Measurements from ENCODE around the gene CDC42BPG.

Gene CDC42BPG

GRCh38 chr11:64844330-64845128, at the start of gene CDC42BPG:
CDC42BPG (minus strand) TSS chr11:64844653; CDS start chr11:64844569, 84 bp downstream.
- H3K27ac ChIP-seq (ENCODE audit: low read length): no peak within 1 kb of the TSS
- H3K27me3 ChIP-seq (ENCODE audit: insufficient read depth, low read length): peaks cover 5% of the 10 kb centered on the region; the same call in 1 of the 2 replicates
- H3K36me3 ChIP-seq (ENCODE audit: insufficient read depth, low read depth, low read length): peaks cover 6% of the 10 kb centered on the region
- peak within 1 kb of the TSS; percentile 67 for H3K9ac ChIP-seq (ENCODE audit: low read depth, low read length)
- H3K4me3 ChIP-seq (ENCODE audit: low read length): peak within 1 kb of the TSS; percentile 68
- no peaks in the 10 kb centered on the region for H3K9me3 ChIP-seq (ENCODE audit: insufficient read depth, low read depth, low read length)
- peaks cover 11% of the 10 kb centered on the region for H3K4me1 ChIP-seq (ENCODE audit: insufficient read depth, low read length)

GRCh38 chr11:64893194-64894069, 49.0 kb upstream of the CDC42BPG start:
- H3K9ac ChIP-seq (ENCODE audit: low read depth, low read length): no peak overlapping the region; the same call in 1 of the 2 replicates
- H3K27ac ChIP-seq (ENCODE audit: low read length): no peak overlapping the region
- no peaks in the 10 kb centered on the region for H3K4me1 ChIP-seq (ENCODE audit: insufficient read depth, low read length)
- H3K36me3 ChIP-seq (ENCODE audit: insufficient read depth, low read depth, low read length): peaks cover 9% of the 10 kb centered on the region; the same call in 1 of the 2 replicates
- H3K4me3 ChIP-seq (ENCODE audit: low read length): no peak overlapping the region
- no peaks in the 10 kb centered on the region for H3K9me3 ChIP-seq (ENCODE audit: insufficient read depth, low read depth, low read length)
- no peaks in the 10 kb centered on the region for H3K27me3 ChIP-seq (ENCODE audit: insufficient read depth, low read length)

GRCh38 chr11:64892838-64893193, 48.4 kb upstream of the CDC42BPG start:
- H3K9me3 ChIP-seq (ENCODE audit: insufficient read depth, low read depth, low read length): no peaks in the 10 kb centered on the region
- H3K27me3 ChIP-seq (ENCODE audit: insufficient read depth, low read length): no peaks in the 10 kb centered on the region
- no peak overlapping the region for H3K27ac ChIP-seq (ENCODE audit: low read length)
- peaks cover 3% of the 10 kb centered on the region; the same call in 1 of the 2 replicates for H3K4me1 ChIP-seq (ENCODE audit: insufficient read depth, low read length)
- H3K36me3 ChIP-seq (ENCODE audit: insufficient read depth, low read depth, low read length): peaks cover 9% of the 10 kb centered on the region; the same call in 1 of the 2 replicates
- no peak overlapping the region for H3K4me3 ChIP-seq (ENCODE audit: low read length)
- no peak overlapping the region for H3K9ac ChIP-seq (ENCODE audit: low read depth, low read length)

GRCh38 chr11:64892411-64892831, 48.0 kb upstream of the CDC42BPG start:
- Histone ChIP-seq H3K4me3 (ENCODE audit: low read length) (no peak overlapping the region), H3K9me3 (ENCODE audit: insufficient read depth, low read depth, low read length) (no peaks in the 10 kb centered on the region), H3K9ac (ENCODE audit: low read depth, low read length) (no peak overlapping the region), H3K36me3 (ENCODE audit: insufficient read depth, low read depth, low read length) (peaks cover 5% of the 10 kb centered on the region; the same call in 1 of the 2 replicates), H3K27ac (ENCODE audit: low read length) (no peak overlapping the region), H3K27me3 (ENCODE audit: insufficient read depth, low read length) (no peaks in the 10 kb centered on the region), H3K4me1 (ENCODE audit: insufficient read depth, low read length) (peaks cover 3% of the 10 kb centered on the region; the same call in 1 of the 2 replicates)

- H3K36me3 ChIP-seq (ENCODE audit: insufficient read depth, low read depth, low read length): no peaks in the 10 kb centered on the region
- no peaks in the 10 kb centered on the region for H3K27me3 ChIP-seq (ENCODE audit: insufficient read depth, low read length)
- H3K9ac ChIP-seq (ENCODE audit: low read depth, low read length): no peak overlapping the region
- H3K9me3 ChIP-seq (ENCODE audit: insufficient read depth, low read depth, low read length): no peaks in the 10 kb centered on the region
- no peak overlapping the region for H3K27ac ChIP-seq (ENCODE audit: low read length)
- H3K4me3 ChIP-seq (ENCODE audit: low read length): no peak overlapping the region
- H3K4me1 ChIP-seq (ENCODE audit: insufficient read depth, low read length): peaks cover 3% of the 10 kb centered on the region; the same call in 1 of the 2 replicates
Observed at GRCh38 chr11:64891880-64892279, 47.4 kb upstream of the CDC42BPG start.

- Histone ChIP-seq H3K27ac (ENCODE audit: low read length) (no peak overlapping the region), H3K4me1 (ENCODE audit: insufficient read depth, low read length) (peaks cover 3% of the 10 kb centered on the region; the same call in 1 of the 2 replicates), H3K4me3 (ENCODE audit: low read length) (no peak overlapping the region), H3K27me3 (ENCODE audit: insufficient read depth, low read length) (no peaks in the 10 kb centered on the region), H3K9me3 (ENCODE audit: insufficient read depth, low read depth, low read length) (no peaks in the 10 kb centered on the region), H3K36me3 (ENCODE audit: insufficient read depth, low read depth, low read length) (no peaks in the 10 kb centered on the region), H3K9ac (ENCODE audit: low read depth, low read length) (no peak overlapping the region)
Observed at GRCh38 chr11:64891215-64891848, 46.9 kb upstream of the CDC42BPG start.

GRCh38 chr11:64890522-64890939, 46.1 kb upstream of the CDC42BPG start:
- Histone ChIP-seq H3K9ac (ENCODE audit: low read depth, low read length) (no peak overlapping the region), H3K4me1 (ENCODE audit: insufficient read depth, low read length) (peaks cover 3% of the 10 kb centered on the region; the same call in 1 of the 2 replicates), H3K9me3 (ENCODE audit: insufficient read depth, low read depth, low read length) (no peaks in the 10 kb centered on the region), H3K27ac (ENCODE audit: low read length) (no peak overlapping the region), H3K27me3 (ENCODE audit: insufficient read depth, low read length) (no peaks in the 10 kb centered on the region), H3K4me3 (ENCODE audit: low read length) (no peak overlapping the region), H3K36me3 (ENCODE audit: insufficient read depth, low read depth, low read length) (no peaks in the 10 kb centered on the region)

- no peaks in the 10 kb centered on the region for H3K27me3 ChIP-seq (ENCODE audit: insufficient read depth, low read length)
- no peak overlapping the region for H3K9ac ChIP-seq (ENCODE audit: low read depth, low read length)
- H3K27ac ChIP-seq (ENCODE audit: low read length): no peak overlapping the region
- H3K4me3 ChIP-seq (ENCODE audit: low read length): no peak overlapping the region
- no peaks in the 10 kb centered on the region for H3K36me3 ChIP-seq (ENCODE audit: insufficient read depth, low read depth, low read length)
- H3K4me1 ChIP-seq (ENCODE audit: insufficient read depth, low read length): peaks cover 3% of the 10 kb centered on the region; the same call in 1 of the 2 replicates
- H3K9me3 ChIP-seq (ENCODE audit: insufficient read depth, low read depth, low read length): no peaks in the 10 kb centered on the region
Observed at GRCh38 chr11:64888729-64889511, 44.5 kb upstream of the CDC42BPG start.

GRCh38 chr11:64888406-64888728, 43.9 kb upstream of the CDC42BPG start:
- H3K36me3 ChIP-seq (ENCODE audit: insufficient read depth, low read depth, low read length): no peaks in the 10 kb centered on the region
- H3K4me1 ChIP-seq (ENCODE audit: insufficient read depth, low read length): peaks cover 3% of the 10 kb centered on the region; the same call in 1 of the 2 replicates
- peak overlapping the region; percentile 62; the same call in 1 of the 2 replicates for H3K9ac ChIP-seq (ENCODE audit: low read depth, low read length)
- H3K4me3 ChIP-seq (ENCODE audit: low read length): peak overlapping the region; percentile 51; the same call in 1 of the 2 replicates
- H3K9me3 ChIP-seq (ENCODE audit: insufficient read depth, low read depth, low read length): no peaks in the 10 kb centered on the region
- H3K27me3 ChIP-seq (ENCODE audit: insufficient read depth, low read length): no peaks in the 10 kb centered on the region
- H3K27ac ChIP-seq (ENCODE audit: low read length): no peak overlapping the region

- peak overlapping the region; percentile 51; the same call in 1 of the 2 replicates for H3K4me3 ChIP-seq (ENCODE audit: low read length)
- H3K27me3 ChIP-seq (ENCODE audit: insufficient read depth, low read length): no peaks in the 10 kb centered on the region
- H3K36me3 ChIP-seq (ENCODE audit: insufficient read depth, low read depth, low read length): no peaks in the 10 kb centered on the region
- no peaks in the 10 kb centered on the region for H3K9me3 ChIP-seq (ENCODE audit: insufficient read depth, low read depth, low read length)
- peak overlapping the region; percentile 62; the same call in 1 of the 2 replicates for H3K9ac ChIP-seq (ENCODE audit: low read depth, low read length)
- peaks cover 3% of the 10 kb centered on the region; the same call in 1 of the 2 replicates for H3K4me1 ChIP-seq (ENCODE audit: insufficient read depth, low read length)
- no peak overlapping the region for H3K27ac ChIP-seq (ENCODE audit: low read length)
Observed at GRCh38 chr11:64887757-64888405, 43.4 kb upstream of the CDC42BPG start.

Data from iPS-20b (cell line).